Stimulated activated CD4-positive, alpha-beta T cell treated with anti-CD3 and anti-CD28 coated beads, Interleukin-15, amount 100 ng/mL, for 48 hours (primary cell): ENCODE results near the gene SCARB1.

Source experiments
- DNase-seq, 2 donors: peaks; one replicate each; pipeline ENCODE4 v3.0.0-alpha.2; 2020; ENCODE audit warnings: low read depth in 2 of 2

Gene SCARB1

GRCh38 chr12:124864326-124864752 lies 675 bp upstream of the SCARB1 start:
- no peak for DNase-seq

DNA sequence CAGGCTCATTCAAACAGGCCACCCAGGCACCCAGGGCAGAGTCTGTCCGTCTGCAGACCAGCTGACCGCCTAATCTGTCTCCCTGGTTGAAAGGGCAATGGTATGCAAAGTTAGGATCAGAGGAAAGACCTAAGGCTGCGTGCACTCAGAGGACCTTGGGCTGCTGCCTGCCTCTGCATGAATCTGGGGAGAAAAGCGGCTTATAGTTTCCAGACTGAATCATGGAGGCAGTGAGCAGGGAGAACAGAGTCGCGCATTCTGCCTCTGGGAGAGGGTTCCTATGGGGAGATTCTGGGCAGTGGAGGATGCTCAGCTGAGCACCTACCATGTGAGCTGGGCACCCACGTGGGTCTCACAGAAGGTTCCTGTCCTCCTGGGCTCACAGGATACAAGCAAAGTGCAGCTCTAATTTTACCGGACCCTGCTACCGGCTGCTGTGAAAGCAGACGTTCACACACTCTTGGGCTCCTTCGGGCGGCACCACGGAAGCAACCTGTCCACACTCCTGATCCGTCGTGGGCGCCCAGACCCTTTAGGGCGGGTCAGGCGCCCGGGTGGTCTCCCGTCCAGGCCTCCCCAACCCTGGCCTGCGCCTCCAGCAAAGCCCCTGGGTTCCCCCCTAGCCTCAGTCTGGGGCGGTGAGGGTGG lies 772 bp downstream of the SCARB1 start:
- DNase-seq: no peak

GRCh38 chr12:124861898-124862676 lies 1.6 kb downstream of the SCARB1 start:
- no peak for DNase-seq

- DNase-seq: no peak
Measured at GRCh38 chr12:124861492-124861891, 2.2 kb downstream of the SCARB1 start.

GRCh38 chr12:124857921-124858461 lies 5.7 kb downstream of the SCARB1 start:
- DNase-seq: no peak

DNA sequence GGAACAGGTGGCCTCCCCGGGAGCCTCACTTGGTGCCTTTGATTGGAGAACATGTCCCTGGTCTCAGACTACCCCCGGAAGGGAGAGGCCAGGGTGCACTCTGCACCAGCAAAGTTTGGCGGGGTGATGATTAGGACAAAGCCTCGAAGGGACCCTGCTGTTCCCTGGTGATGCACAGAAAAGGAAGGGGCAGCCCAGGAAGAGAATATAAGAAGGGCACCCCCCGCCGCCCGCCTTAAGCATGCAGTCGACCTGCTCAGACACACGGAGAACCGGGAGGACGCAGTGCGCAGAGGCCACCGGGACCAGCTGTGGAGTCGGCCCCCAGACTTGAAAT lies 6.9 kb downstream of the SCARB1 start:
- no peak for DNase-seq

DNA sequence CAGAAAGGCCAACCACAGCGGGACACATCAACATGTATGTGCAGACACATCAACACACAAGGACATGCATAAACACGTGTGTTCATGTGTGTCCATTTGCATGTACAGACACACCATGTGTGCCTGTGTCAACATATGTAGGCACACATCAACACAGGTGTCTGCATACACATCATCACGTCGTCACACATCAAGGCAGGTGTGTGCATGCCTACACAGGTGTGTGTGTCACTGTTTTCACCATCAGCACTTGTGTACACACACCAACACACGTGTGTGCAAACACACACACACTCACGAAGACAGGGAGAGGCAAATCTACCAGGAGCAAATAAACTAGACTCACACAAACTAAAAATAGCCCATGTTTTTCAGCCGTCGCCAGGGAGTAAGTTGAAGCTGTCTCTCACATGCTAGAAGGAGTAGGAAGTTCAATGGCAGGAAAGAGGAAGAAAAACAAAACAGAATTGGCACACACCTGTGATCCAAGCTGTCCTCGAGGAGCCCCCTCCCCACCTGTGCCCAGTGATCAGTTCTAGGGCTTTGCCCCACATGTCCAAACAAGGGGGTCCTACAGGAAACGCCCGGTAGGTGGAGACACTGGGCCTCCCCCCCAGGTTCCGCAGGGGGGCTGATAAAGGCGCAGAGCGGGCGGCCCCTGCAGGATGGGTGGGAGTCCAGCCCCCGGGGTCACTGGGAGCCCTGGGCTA lies 7.4 kb downstream of the SCARB1 start:
- no peak for DNase-seq

DNA sequence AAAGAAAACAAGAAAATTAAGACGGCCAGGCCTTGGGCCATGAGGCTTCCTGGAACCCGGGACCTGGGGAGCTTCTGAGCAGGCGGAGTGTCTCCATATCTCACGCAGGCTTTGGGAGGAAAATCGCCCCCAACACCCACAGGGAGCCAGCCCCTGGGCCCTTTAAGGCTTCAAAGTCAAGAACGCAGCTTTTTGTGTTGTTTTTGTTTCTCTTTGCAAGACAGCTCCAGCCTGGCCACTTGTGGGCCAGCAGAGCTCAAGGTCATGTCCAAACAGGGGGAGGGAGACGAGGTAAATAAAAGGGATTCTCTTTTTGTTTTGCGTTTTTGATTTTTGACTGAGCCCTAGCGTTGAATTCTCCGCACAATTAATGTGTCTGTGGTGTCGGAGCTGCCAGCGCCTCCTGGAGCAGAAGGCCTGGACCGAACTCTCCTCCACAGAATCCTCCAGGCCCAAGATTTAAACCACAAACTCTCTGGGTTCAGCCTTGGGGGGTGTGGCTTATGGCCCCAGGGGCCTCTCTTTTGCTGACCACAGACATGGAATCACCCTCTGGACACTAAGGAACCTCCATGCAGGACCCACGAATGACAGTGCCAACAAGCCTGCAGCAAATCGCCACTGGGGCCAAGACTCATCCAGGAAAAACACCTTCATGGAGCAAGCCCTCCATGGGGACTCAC lies 8.2 kb downstream of the SCARB1 start:
- DNase-seq: no peak

DNA sequence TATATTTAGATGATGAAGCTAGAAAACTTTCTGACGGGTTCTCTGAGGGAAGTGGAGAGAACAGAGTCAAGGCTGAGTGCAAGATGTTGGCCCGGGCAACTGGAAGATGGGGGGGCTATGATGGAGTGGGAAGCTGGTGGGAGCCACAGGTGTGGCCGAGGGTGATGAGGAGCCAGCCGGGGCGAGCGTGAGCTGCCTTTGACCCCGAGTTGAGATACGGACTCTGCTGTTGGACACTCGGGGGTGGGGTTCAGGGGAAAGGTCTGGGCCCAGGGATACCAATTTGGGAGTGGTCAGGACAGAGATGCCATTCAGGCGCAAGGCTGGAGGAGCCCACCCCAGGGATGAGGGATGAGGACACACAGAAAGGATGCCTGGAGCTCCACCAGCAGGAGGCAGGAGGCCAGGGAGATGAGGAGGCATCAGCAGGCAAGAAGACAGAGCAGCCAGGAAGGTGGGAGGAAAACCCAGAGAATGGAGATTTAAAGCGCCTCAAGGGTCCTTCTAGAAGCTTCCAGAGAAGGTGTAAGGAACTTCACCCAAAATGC lies 9.0 kb downstream of the SCARB1 start:
- DNase-seq: no peak

DNA sequence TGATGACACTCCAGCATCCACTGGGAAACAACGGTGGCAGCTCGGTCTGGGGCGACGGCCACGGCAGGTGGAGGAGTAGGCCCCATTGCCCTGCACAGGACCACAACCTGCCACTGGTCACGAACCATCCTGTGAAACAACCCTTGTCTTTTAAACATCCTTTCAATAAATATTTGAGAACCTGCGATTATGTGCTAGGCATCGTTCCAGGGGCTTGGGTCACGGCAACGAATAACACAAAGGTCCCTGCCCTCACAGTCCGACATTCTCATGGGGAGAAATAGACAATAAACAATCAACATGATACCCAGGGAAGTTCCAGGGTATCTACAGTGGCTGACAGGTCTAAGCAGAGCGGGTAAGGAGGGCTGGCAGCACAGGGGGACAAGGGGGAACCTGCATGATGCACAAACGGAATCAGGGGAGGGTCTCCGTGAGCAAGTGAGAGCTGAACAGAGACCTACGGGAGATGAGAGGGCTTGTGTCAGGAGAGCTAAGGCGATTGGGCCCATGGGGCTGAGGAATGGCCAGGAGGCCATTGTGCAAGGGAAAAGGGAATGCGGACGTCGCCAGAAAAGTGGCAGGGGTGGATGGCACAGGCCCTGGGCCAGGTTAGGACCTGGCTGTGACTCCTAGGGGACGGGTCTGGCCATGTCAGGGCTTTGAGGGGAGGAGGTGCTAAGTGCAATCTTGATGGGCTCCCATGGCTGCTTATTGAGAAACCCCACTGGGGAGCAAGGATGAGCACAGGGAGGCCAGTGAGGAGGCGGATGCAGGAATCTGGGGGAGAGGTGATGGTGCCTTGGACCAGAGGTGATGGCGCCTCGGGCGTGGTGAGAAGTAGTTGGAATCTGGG lies 9.7 kb downstream of the SCARB1 start:
- no peak for DNase-seq

- DNase-seq: no peak
Measured at GRCh38 chr12:124852911-124853427, 10.7 kb downstream of the SCARB1 start.

DNA sequence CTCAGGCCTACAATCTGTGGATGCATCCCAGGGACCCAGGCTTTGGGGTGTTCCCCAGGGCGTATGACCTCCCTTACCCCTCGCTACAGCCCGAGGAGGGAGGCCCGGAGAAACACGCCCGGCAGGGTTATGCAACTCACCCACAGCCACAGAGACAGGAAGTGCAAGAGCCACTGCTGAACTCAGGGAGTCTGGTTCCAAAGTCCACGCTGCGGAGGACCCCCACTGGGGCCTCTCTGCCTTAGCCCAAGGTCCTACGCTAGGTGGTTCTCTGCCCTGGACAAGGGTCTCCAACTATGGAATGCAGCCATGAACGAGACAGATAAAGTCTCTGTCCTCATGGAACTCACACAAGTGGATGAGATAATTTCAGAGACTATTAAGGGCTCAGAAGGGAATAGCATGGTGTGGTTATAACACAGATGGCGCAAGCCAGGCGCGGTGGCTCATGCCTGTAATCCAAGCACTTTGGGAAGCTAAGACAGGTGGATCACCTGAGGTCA lies 11.3 kb downstream of the SCARB1 start:
- DNase-seq: no peak

DNA sequence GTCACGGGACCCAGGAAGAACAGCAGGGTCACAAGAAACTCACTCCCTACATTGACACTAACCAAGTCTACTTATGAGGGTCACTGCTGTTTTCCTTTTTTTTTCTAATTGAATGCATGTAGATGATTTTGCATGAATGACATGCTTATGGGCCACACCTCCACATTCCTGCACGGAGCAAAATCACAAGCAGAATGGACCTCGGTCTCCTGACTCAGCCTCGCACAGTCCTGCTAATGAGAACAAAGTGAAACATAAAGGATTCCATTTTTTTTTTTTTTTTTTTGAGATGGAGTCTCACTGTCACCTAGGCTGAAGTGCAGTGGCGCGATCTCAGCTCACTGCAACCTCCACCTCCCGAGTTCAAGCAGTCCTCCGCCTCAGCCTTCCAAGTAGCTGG lies 12.3 kb downstream of the SCARB1 start:
- DNase-seq: no peak

DNA sequence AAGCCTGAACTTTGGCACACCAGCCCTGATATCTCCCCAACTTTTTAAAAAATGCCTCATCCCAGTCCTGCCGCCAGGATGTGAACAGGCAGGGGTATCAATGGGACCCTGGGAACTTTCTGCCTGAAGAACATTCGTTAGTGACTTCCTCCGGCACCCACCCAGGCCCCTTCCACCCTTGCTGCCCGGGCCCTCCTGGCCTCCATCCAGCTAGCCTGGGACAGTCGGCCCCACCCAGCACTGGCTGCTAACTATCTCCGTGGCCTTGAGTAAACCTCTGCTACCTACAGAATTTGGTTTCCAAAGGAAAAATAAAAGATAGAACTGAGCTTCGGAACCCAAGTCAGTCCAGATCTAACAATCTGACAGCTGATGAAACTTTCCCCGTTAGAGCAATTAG lies 14.3 kb downstream of the SCARB1 start:
- no peak for DNase-seq

GRCh38 chr12:124848621-124849380 lies 14.9 kb downstream of the SCARB1 start:
- no peak for DNase-seq

DNA sequence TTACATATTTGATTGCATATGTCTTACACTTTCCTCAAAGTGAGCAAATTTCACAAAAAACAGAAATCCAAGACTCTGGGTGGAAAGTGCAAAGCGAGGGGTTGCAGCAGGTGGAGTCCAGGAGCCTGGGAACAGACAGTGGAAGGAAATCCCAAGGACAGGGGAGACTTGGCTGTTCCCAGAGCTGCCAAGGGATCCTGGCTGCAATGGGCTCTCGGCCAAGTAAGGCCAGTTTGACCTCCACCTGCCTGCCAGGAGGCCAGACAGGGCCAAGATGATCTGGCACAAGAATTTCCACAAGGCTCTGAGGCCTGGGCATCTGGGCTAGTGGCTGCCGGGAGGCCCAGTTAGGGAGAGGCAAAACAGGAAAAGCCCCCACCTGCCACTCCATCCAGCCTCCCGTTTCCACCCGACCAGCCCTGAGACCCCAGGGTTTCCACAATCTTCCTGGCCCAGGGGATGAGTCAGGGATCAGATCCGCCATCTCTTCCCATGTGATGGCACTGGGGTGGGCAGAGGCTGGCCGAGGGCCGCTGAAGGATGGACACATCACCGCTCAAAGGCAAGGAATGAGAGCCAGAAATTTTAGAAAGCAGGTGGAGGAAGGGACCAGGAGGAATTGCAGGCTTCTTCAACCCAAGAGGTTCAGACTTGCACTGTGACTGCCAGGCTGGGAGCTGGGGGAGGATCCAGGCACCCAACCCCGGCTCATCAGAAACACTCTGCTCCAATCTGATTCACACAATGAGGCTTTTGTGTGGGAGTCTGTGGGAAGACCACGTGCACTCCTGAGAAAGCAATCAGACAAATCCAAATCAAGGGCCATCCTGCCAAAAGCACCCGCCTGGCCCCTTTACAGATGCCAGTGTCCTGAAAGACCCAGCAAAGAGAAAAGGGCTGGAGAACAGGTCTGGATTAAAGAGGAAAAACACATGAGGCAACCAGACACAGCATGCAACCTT lies 16.3 kb downstream of the SCARB1 start:
- DNase-seq: no peak

GRCh38 chr12:124844411-124845397 lies 19.0 kb downstream of the SCARB1 start:
- no peak for DNase-seq
